Esophagus mucosa (tissue), 1 donor: Measurements from ENCODE around the gene TPR. TPM values are rescaled to one million over a fixed set of nuclear protein-coding genes. Genes with fewer than 3 reads are reported as not detected.

Source experiments
- ATAC-seq: fragments of 200-7000 bp; cut with Tn5 transposase; one replicate; pipeline ENCODE4 v1.9.1; 2020
- total RNA-seq: library from RNA; stranded (reverse); gene quantifications from one replicate; pipeline ENCODE4 v1.2.4, GENCODE V29; 2023
- donor health status: DM: yes; HTN: yes; CAD: no.

The TPR gene
- total RNA-seq, 1 donor from 2014 or later = 57.0 TPM

DNA sequence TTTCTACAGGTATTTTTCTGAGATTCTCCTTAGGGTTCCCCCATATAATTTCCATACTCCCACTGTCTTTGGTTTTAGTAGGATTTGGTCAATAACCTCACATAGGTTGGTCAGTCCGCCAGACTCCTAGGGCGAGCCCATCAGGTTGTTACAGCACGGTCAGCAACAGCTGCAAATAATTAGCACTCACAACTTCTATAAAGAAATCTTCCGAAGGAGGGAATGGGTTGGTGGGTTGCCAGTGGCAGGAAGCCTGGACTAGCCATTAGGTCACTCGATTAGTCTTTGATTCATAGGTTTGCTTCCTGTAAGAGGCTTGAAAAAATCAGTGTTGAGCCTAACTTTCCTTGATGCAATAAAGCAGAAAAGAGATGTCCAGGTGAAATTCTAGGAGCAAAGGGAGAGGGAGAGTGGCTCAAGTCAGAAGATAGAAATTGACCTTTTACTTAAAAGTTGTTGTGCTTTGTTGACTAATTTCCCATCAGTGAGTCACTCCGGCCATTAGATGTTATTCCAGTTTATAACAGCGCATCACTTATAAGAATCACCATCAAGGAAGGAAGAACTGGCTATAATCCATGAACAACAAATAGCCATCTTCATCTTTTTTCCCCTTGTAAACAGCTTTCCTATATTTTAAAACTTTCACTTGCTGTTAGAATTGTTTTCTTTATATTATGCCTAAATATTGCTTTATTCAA, 88.3 kb downstream of the TPR start:
- no peak for ATAC-seq

DNA sequence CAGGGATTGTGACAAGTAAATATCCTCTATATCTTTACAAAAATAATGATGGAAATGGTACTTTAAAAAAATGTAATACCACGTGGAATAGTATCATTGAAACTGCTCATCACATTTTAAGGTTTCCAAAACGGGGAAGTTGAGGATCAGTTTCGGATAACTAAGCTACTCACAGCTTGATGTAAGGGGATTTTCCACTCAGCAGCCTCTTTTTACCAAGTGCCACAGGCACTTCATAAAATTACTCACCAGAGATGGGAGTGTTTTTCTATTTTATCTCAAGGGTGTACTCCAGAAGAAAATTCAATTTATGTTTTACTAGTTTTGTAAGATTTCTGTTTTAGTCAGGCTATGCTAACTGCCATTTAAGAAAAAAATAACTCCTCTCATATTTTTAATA, 91.7 kb downstream of the TPR start:
- no peak for ATAC-seq

DNA sequence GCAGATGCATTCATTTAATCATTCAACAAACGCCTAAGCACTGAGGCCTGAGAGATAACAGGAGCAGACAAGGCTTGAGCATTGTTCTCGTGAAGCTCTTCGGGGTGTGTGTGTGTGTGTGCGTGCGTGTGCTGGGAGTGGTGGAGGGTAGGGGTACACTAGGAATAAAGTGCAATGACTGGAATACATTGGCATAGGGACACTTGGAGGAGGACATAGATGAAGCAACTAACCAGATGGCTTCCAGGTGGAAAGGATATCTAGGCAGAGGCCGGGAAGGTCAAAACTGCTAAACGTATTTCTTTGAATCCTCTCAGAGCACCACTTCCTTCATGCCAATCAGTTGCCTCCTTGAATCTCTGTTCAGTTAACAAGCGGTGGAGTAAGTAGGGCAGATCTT, 92.6 kb downstream of the TPR start:
- ATAC-seq = no peak

DNA sequence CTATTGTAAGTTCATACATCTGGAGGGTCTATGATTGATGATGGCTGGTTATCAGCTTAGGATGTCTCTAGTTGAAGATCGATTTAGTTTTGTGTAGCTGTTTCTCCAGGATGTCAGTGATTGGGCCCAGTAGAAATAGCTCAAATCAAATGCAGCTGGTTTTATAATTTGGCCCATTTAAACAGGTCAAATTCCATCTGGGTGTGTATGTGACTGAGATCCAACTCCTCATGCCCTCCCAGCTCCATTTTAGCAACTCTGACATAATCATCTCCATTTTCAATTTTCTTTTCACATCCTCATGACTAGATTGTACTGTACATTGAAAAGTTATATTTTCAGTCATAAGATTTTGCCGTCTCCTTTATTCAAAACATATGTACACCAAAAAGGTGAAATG, 99.2 kb downstream of the TPR start:
- no peak for ATAC-seq

DNA sequence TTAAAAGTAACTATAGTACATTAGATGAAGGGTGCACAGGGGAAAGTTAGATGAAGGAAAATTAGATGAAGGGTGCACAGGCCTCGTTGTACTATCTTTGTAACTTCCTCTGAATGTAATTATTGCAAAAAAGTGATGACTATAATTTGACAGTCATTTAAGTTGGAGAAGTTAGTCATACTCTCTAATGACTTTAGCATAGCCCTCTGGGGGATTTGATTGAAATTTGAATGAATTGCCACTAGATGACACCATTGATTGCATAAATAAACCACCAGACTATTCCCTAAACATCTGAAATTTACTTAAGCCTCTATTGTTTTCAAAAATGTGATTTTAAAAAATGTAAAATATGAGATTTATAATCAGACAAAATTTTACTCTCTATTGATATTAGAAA, 102.6 kb downstream of the TPR start:
- ATAC-seq = no peak

- no peak for ATAC-seq
These were observed 104.0 kb downstream of the TPR start for GRCh38 chr1:186271032-186271431.

Other genes with a start within 250 kb of the TPR start
- gene PRG4, start 79.0 kb downstream of the TPR start, total RNA-seq = not detected
- 8.9 TPM for gene ODR4, start 585 bp upstream of the TPR start, total RNA-seq
- not detected for gene PDC, start 85.9 kb upstream of the TPR start, total RNA-seq